ENCODE measurements around the gene MS4A15. TPM values are rescaled to one million over a fixed set of nuclear protein-coding genes. Genes with fewer than 3 reads are reported as not detected.

MS4A15 gene
- total and polyA plus RNA-seq, 2 experiments from 2014 or later = not detected

- H3K4me1 ChIP-seq (ENCODE audit: low read depth) = no peaks in the 10 kb centered on the region
- H3K4me3 ChIP-seq = no peak overlapping the region
- H3K27me3 ChIP-seq = no peaks in the 10 kb centered on the region
- TF ChIP-seq, protein P1, sequence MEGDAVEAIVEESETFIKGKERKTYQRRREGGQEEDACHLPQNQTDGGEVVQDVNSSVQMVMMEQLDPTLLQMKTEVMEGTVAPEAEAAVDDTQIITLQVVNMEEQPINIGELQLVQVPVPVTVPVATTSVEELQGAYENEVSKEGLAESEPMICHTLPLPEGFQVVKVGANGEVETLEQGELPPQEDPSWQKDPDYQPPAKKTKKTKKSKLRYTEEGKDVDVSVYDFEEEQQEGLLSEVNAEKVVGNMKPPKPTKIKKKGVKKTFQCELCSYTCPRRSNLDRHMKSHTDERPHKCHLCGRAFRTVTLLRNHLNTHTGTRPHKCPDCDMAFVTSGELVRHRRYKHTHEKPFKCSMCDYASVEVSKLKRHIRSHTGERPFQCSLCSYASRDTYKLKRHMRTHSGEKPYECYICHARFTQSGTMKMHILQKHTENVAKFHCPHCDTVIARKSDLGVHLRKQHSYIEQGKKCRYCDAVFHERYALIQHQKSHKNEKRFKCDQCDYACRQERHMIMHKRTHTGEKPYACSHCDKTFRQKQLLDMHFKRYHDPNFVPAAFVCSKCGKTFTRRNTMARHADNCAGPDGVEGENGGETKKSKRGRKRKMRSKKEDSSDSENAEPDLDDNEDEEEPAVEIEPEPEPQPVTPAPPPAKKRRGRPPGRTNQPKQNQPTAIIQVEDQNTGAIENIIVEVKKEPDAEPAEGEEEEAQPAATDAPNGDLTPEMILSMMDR (IDR thresholded peaks at IDR 0.05; ENCODE audit: low read depth, low read length) = no peak
- H3K9me3 ChIP-seq (ENCODE audit: low read depth) = no peaks in the 10 kb centered on the region
- DNase-seq (ENCODE audit: low read depth in 1 of 2, low spot score in 1 of 2) = no peak
- H3K36me3 ChIP-seq = no peaks in the 10 kb centered on the region
- no peak overlapping the region for H3K27ac ChIP-seq
Observed at GRCh38 chr11:60744114-60744513, 12.6 kb upstream of the MS4A15 start.

GRCh38 chr11:60747359-60747873 lies 9.3 kb upstream of the MS4A15 start:
- H3K36me3 ChIP-seq = no peaks in the 10 kb centered on the region
- H3K27ac ChIP-seq = no peak overlapping the region
- no peaks in the 10 kb centered on the region for H3K9me3 ChIP-seq (ENCODE audit: low read depth)
- TF ChIP-seq, protein P1 (IDR thresholded peaks at IDR 0.05; ENCODE audit: low read depth, low read length) = no peak
- no peak for DNase-seq (ENCODE audit: low read depth in 1 of 2, low spot score in 1 of 2)
- H3K27me3 ChIP-seq = no peaks in the 10 kb centered on the region
- H3K4me3 ChIP-seq = no peak overlapping the region
- H3K4me1 ChIP-seq (ENCODE audit: low read depth) = no peaks in the 10 kb centered on the region

- Histone ChIP-seq H3K4me1 (ENCODE audit: low read depth) (no peaks in the 10 kb centered on the region), H3K27me3 (no peaks in the 10 kb centered on the region), H3K4me3 (no peak overlapping the region), H3K9me3 (ENCODE audit: low read depth) (no peaks in the 10 kb centered on the region), H3K27ac (no peak overlapping the region), H3K36me3 (no peaks in the 10 kb centered on the region)
- no peak for DNase-seq (ENCODE audit: low read depth in 1 of 2, low spot score in 1 of 2)
- TF ChIP-seq, protein P1 (IDR thresholded peaks at IDR 0.05; ENCODE audit: low read depth, low read length) = no peak
Observed at GRCh38 chr11:60748225-60748624, 8.4 kb upstream of the MS4A15 start.

- H3K36me3 ChIP-seq = no peaks in the 10 kb centered on the region
Observed at GRCh38 chr11:60748821-60749220, 7.8 kb upstream of the MS4A15 start.

GRCh38 chr11:60750911-60751310 lies 5.8 kb upstream of the MS4A15 start:
- Histone ChIP-seq H3K27ac (no peak overlapping the region), H3K4me1 (ENCODE audit: low read depth) (no peaks in the 10 kb centered on the region), H3K36me3 (no peaks in the 10 kb centered on the region), H3K4me3 (no peak overlapping the region), H3K9me3 (ENCODE audit: low read depth) (no peaks in the 10 kb centered on the region), H3K27me3 (no peaks in the 10 kb centered on the region)
- TF ChIP-seq, protein P1 (IDR thresholded peaks at IDR 0.05; ENCODE audit: low read depth, low read length) = no peak
- DNase-seq (ENCODE audit: low read depth in 1 of 2, low spot score in 1 of 2) = no peak

More at GRCh38 chr11:60748821-60749220, 7.8 kb upstream of the MS4A15 start:
- Histone ChIP-seq H3K4me3 (no peak overlapping the region), H3K27me3 (no peaks in the 10 kb centered on the region), H3K9me3 (ENCODE audit: low read depth) (no peaks in the 10 kb centered on the region), H3K4me1 (ENCODE audit: low read depth) (no peaks in the 10 kb centered on the region), H3K27ac (no peak overlapping the region)
- no peak for DNase-seq (ENCODE audit: low read depth in 1 of 2, low spot score in 1 of 2)
- TF ChIP-seq, protein P1 (IDR thresholded peaks at IDR 0.05; ENCODE audit: low read depth, low read length) = no peak
